RWPE2 (cell line): ENCODE data around the gene IL1RAPL2.

Experiments used
- ATAC-seq: fragments of 200-7000 bp; cut with Tn5 transposase; 3 replicates; pipeline ENCODE4 v1.9.1; 2021; ENCODE audit warnings: low read depth
- DNase-seq: peaks from one replicate; pipeline ENCODE4 v3.0.0-alpha.2; 2020; ENCODE audit warnings: low spot score
- H3K27ac ChIP-seq: fragments of 450-650 bp; 2 replicates; pipeline ENCODE4 v1.5.1; 2017; ENCODE audit warnings: mild to moderate bottlenecking; ENCODE audit not compliant: poor library complexity, severe bottlenecking
- H3K27me3 ChIP-seq: fragments of 250-450 bp; sonication (Bioruptor Pico); 2 replicates; pipeline ENCODE4 v1.5.1; 2021; ENCODE audit warnings: mild to moderate bottlenecking, moderate library complexity; ENCODE audit not compliant: insufficient read depth, poor library complexity, severe bottlenecking
- H3K36me3 ChIP-seq: fragments of 250-450 bp; sonication (Bioruptor Pico); 2 replicates; pipeline ENCODE4 v1.5.1; 2020; ENCODE audit warnings: low read depth, mild to moderate bottlenecking, moderate library complexity
- H3K4me1 ChIP-seq: fragments of 250-450 bp; sonication (Bioruptor Pico); 2 replicates; pipeline ENCODE4 v1.5.1; 2021; ENCODE audit warnings: mild to moderate bottlenecking, moderate library complexity; ENCODE audit not compliant: insufficient read depth, poor library complexity, severe bottlenecking
- H3K4me3 ChIP-seq: fragments of 250-450 bp; sonication (Bioruptor Pico); 2 replicates; pipeline ENCODE4 v1.5.1; 2021; ENCODE audit warnings: mild to moderate bottlenecking, moderate library complexity; ENCODE audit not compliant: severe bottlenecking
- H3K9me3 ChIP-seq: fragments of 250-450 bp; sonication (Bioruptor Pico); 2 replicates; pipeline ENCODE4 v1.5.1; 2021; ENCODE audit warnings: mild to moderate bottlenecking, moderate library complexity; ENCODE audit not compliant: severe bottlenecking
- CTCF ChIP-seq: fragments of 450-650 bp; IDR thresholded peaks from one replicate; pipeline ENCODE4 v1.5.1; 2017; ENCODE audit warnings: mild to moderate bottlenecking, moderate library complexity; ENCODE audit not compliant: poor library complexity, severe bottlenecking

IL1RAPL2 gene

GRCh38 chrX:105116486-105116885, 550.5 kb downstream of the IL1RAPL2 start:
- DNase-seq (no peak), ATAC-seq (no peak)
- Histone ChIP-seq H3K36me3 (no peaks in the 10 kb centered on the region), H3K27me3 (no peaks in the 10 kb centered on the region), H3K9me3 (no peaks in the 10 kb centered on the region), H3K4me3 (no peak overlapping the region), H3K27ac (no peak overlapping the region), H3K4me1 (no peaks in the 10 kb centered on the region)
- no peak for TF ChIP-seq CTCF

GRCh38 chrX:105117621-105118020, 551.6 kb downstream of the IL1RAPL2 start:
- H3K9me3 ChIP-seq, result no peaks in the 10 kb centered on the region
- TF ChIP-seq CTCF, result no peak
- no peaks in the 10 kb centered on the region for H3K4me1 ChIP-seq
- no peak overlapping the region for H3K27ac ChIP-seq
- no peaks in the 10 kb centered on the region for H3K27me3 ChIP-seq
- H3K36me3 ChIP-seq, result no peaks in the 10 kb centered on the region
- DNase-seq (no peak), ATAC-seq (no peak)
- no peak overlapping the region for H3K4me3 ChIP-seq

GRCh38 chrX:105120463-105120862, 554.5 kb downstream of the IL1RAPL2 start:
- Histone ChIP-seq H3K36me3 (no peaks in the 10 kb centered on the region), H3K27me3 (no peaks in the 10 kb centered on the region), H3K4me1 (no peaks in the 10 kb centered on the region), H3K9me3 (no peaks in the 10 kb centered on the region), H3K27ac (no peak overlapping the region), H3K4me3 (no peak overlapping the region)
- no peak for TF ChIP-seq CTCF
- DNase-seq (no peak), ATAC-seq (no peak)

GRCh38 chrX:105121186-105121585, 555.2 kb downstream of the IL1RAPL2 start:
- no peak overlapping the region for H3K4me3 ChIP-seq
- no peaks in the 10 kb centered on the region for H3K9me3 ChIP-seq
- H3K4me1 ChIP-seq, result no peaks in the 10 kb centered on the region
- no peak for ATAC-seq
- no peak overlapping the region for H3K27ac ChIP-seq
- DNase-seq, result no peak
- H3K36me3 ChIP-seq, result no peaks in the 10 kb centered on the region
- H3K27me3 ChIP-seq, result no peaks in the 10 kb centered on the region
- TF ChIP-seq CTCF, result no peak

- Histone ChIP-seq H3K9me3 (no peaks in the 10 kb centered on the region), H3K4me1 (no peaks in the 10 kb centered on the region), H3K27ac (no peak overlapping the region), H3K36me3 (no peaks in the 10 kb centered on the region), H3K4me3 (no peak overlapping the region), H3K27me3 (no peaks in the 10 kb centered on the region)
- ATAC-seq, result 0 out of 3 replicates have a peak, but pooled peaks have one; percentile 29
- no peak for TF ChIP-seq CTCF
- no peak for DNase-seq
These were observed 560.2 kb downstream of the IL1RAPL2 start for GRCh38 chrX:105126201-105126600.
